D721Med (cell line): ENCODE data around the gene PSME1.

Experiments used
- DNase-seq: peaks from one replicate; pipeline ENCODE4 v3.0.0; 2011; ENCODE audit warnings: low spot score; ENCODE audit not compliant: insufficient read length
- FAIRE-seq: peaks from 2 replicates; lab custom pipeline; 2011; peaks lifted over from hg19 to GRCh38; lab: Jason Lieb, UNC
- TF ChIP-seq, protein P1 (sequence below): IDR thresholded peaks from 2 replicates; pipeline ENCODE4 v1.5.1; 2012; ENCODE audit warnings: mild to moderate bottlenecking, control low read depth; ENCODE audit not compliant: insufficient read depth; ENCODE audit errors: missing control alignments

The PSME1 gene

GRCh38 chr14:24136684-24137528 lies 912 bp downstream of the PSME1 start:
- FAIRE-seq (no peak), DNase-seq (no peak)
- TF ChIP-seq, protein P1, sequence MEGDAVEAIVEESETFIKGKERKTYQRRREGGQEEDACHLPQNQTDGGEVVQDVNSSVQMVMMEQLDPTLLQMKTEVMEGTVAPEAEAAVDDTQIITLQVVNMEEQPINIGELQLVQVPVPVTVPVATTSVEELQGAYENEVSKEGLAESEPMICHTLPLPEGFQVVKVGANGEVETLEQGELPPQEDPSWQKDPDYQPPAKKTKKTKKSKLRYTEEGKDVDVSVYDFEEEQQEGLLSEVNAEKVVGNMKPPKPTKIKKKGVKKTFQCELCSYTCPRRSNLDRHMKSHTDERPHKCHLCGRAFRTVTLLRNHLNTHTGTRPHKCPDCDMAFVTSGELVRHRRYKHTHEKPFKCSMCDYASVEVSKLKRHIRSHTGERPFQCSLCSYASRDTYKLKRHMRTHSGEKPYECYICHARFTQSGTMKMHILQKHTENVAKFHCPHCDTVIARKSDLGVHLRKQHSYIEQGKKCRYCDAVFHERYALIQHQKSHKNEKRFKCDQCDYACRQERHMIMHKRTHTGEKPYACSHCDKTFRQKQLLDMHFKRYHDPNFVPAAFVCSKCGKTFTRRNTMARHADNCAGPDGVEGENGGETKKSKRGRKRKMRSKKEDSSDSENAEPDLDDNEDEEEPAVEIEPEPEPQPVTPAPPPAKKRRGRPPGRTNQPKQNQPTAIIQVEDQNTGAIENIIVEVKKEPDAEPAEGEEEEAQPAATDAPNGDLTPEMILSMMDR: no peak

DNA sequence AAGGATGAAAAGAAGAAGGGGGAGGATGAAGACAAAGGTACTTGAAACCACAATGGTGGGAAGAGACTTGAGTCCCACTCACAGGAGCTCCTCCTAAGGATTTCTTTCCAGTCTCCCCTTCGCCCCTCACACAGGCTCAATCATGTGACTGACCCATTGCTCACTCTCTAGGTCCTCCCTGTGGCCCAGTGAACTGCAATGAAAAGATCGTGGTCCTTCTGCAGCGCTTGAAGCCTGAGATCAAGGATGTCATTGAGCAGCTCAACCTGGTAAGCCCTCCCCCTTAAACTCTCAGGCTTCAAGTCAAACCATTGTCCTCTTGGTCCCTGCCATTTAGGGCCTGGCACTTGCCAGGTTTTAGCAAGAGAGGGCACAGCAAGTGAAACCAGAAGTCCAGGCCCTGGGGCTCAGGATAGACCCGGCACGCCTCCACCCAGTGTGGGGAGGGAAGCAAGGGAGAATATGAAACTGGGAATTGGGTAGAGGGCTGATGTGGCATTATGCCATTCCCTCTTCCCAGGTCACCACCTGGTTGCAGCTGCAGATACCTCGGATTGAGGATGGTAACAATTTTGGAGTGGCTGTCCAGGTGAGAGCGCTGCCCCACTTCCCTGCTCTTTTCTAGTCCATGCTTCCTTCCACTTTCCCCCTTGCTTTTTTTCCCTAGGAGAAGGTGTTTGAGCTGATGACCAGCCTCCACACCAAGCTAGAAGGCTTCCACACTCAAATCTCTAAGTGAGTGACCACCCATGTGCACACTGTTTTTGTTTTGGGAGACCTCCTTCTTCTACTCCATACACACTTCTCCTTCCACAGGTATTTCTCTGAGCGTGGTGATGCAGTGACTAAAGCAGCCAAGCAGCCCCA lies 1.8 kb downstream of the PSME1 start:
- TF ChIP-seq, protein P1: no peak
- FAIRE-seq: no peak
- no peak for DNase-seq

GRCh38 chr14:24138396-24139271 lies 2.6 kb downstream of the PSME1 start:
- DNase-seq (no peak), FAIRE-seq (no peak)
- TF ChIP-seq, protein P1: no peak

DNA sequence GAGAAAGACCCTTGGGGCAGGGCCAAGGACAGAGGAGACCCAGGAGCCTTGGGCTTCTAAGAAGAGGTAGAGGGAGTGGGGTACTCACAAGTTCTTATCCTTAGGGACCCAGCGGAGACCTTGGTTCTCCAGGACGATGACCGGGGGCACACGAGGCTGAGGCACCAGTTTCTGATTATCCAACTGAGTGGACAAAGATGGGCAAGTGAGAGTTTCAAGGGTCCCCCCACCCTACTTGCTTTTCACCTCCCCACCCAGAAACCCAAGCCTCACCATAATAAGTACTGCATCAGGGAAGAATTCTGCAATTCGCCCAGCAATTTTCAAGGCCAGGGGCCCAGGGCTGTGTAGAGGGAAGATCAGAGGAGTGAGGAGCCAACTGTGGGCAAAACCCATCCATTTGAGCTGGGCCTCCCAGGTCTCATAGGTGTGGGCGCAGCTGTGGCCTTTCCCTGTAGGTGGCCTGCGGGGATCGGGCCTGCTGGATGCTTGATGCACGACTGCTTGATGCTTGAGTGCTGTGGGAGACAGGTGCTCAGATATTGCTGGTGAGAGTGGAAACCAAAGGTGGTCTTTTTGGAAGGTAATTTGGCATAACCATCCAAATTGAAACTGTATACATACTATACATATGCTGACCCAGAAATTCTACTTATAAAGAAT lies 3.4 kb downstream of the PSME1 start:
- no peak for DNase-seq
- no peak for FAIRE-seq
- TF ChIP-seq, protein P1: no peak

DNA sequence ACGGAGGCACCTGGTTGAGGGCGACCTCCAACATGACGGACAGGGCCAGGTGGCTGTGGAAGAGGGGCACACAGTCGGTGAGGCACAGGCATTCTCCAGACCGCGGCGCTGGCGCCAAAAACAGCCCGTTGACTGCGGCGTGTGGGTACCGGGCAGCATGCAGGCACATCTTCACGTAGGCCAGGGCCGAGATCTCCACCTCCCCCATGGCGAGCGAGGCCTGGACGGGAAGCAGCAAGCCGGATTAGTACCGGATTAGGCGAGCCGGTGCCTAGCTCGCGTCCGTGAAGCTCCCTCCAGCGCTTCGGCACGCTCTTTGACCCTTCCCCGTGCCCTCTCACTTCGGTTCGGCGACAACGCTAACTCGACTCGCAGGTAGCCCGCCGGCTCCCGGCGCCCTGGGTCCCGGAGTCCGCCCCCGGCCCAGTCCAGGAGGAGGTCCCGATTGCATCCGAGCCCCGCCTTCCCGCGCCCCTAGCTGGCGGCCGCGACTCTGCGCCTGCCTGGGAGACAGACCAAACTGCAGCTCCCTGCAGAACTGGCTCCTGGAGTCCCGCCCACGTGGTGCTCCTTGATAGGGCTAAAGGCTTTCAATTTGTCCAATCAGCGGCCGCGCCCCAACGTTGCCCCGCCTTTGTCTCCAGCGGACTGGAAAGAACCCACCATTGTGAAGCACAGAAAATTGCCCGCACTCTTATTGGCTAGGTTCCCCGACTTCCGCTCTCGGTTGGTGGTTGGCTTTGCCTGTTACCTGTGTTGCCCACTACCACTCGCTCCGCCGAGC lies 5.3 kb downstream of the PSME1 start, which contains the start of gene EMC9:
Gene EMC9, minus strand, starts transcription at position 495 of the 784 bp plus-strand sequence. Its CDS starts 287 bp downstream, at position 208.
- peak; percentile 93 for DNase-seq
- FAIRE-seq: no peak
- TF ChIP-seq, protein P1: no peak
